ENCODE data around the gene GPR68. TPM values are rescaled to one million over a fixed set of nuclear protein-coding genes. Genes with fewer than 3 reads are reported as not detected.
"Not testable (repeated sequence)": the region's sequence is repeated elsewhere in the genome, so short reads cannot be mapped to it uniquely, and the experiment has no call there.

GPR68 gene
- total RNA-seq, 1 donor from 2014 or later, result 36.1 TPM

DNA sequence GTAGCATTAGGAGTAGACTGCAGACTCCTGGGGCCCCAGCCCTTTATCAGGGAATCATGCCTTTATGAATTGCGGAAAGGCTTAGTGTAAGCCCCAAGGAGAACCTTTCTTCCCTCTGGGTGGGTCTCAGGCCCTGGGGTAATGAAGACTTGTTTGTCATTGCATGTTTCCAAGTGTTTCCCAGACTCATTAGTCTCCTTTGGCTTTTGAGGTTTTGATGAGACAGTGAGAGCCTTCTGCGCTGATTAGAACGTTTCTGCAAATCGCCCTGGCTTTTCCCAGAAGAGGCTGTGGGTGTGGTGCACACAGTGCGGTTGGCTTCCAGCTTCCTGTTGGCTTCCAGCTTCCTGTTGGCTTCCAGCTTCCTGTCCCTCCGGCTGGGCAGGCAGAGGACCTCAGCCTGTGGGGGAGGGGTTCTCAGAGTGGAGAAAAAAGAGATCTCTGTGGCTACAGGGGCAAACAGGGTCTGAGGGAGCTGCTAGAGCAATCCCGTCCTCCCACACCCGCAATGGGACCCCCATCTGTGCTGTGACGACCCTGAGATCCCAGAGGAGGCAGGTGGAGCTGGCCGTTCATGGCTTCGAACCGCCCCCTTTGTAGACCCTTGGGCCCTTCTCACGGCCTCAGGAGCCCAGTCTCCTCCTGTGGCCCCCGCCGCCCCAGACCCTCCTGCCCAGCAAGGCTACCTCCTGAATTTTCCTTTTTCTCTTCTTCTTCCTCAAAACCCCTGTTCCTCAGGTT, 42.1 kb downstream of the GPR68 start:
- intact Hi-C loops (cut with micrococcal nuclease), result loop anchor here (2.0 kb wide), 1 partner anchor 26 kb away; no protein-coding TSS in a partner anchor

DNA sequence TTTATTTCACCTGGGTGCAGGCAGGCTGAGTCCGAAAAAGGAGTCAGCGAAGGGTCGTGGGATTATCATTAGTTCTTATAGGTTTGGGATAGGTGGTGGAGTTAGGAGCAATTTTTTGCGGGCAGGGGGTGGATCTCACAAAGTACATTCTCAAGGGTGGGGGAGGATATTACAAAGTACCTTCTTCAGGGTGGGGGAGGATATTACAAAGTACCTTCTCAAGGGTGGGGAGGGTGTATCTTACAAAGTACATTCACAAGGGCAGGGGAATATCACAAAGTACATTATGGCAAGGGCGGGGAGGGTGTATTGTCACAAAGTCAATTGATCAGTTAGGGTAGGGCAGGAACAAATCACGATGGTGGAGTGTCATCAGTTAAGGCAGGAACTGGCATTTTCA, 43.7 kb downstream of the GPR68 start:
- intact Hi-C loops (cut with micrococcal nuclease), result not testable (repeated sequence)

DNA sequence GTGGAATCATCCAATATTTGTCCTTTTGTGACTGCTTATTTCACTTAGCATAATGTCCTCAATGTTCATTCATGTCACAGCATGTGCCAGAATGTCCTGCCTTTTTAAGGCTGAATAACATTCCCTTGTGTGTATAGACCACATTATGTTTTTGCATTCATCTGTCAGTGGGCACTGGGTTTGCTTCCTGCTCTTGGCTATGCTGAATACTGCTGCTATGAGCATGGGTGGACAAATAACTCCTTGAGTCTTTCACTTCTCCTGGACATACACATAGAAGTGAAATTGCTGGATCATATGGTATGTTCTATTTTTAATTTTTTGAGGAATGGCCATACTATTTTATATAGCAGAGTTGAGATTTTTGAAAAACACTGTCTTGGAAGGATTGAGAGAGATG, 46.9 kb downstream of the GPR68 start:
- intact Hi-C loops (cut with micrococcal nuclease), result no loop called here

DNA sequence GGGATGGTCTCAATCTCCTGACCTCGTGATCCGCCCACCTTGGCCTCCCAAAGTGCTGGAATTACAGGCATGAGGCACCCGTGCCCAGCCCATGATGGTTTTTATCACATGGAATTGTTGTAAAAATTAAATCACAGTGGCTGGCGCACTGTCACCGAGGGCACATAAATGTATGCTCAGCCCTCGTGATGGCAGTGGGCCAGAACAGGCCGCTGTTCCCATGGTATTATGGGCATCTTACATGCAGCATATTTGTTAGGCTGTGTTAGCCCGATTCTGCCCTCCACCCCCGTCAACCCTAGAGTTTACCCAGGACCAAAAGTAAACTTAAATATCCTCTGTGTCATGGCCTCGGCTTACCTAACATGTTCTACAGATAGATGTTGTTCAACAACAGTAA, 48.6 kb downstream of the GPR68 start:
- intact Hi-C loops (cut with micrococcal nuclease), result loop anchor here (2.0 kb wide), 1 partner anchor 51 kb away; no protein-coding TSS in a partner anchor

DNA sequence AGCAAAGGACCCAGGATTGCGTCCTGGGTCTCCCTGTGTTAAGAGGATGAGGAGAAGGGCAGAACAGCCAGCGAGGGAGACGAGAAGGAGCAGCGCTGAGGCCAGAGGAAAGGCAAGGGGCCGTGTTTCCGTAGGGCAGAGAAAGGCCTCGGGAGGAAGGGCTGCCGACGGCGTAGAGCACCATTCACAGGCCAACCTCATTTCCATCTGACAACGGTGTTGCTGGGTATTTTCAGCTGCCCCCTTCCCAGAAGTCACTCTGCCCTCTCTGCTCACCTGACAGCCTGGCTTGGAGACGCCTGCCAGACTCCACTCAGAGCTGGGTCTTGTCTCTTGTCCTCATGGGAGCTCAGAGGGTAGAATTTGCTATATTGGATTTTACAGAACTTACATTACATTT, 51.4 kb downstream of the GPR68 start:
- intact Hi-C loops (cut with micrococcal nuclease), result no loop called here

DNA sequence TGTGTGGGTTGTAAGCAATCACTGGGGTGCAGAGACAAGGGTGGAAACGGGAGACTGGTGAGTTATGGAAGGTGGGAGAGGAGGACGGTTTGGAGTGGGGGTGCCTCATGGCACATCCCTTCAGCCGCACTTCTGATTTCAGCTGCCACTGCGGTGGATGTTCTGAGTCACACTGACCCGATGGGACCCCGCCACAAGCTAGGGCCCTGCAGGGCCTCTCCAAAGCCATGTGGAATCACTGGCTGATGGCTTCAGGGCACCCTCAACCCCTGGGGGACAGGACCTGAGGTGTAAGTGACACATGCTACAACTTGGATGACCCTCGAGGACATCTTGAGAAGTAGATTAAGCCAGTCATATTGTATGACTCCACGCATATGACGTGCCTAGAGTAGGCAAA, 53.7 kb downstream of the GPR68 start:
- intact Hi-C loops (cut with micrococcal nuclease), result no loop called here

DNA sequence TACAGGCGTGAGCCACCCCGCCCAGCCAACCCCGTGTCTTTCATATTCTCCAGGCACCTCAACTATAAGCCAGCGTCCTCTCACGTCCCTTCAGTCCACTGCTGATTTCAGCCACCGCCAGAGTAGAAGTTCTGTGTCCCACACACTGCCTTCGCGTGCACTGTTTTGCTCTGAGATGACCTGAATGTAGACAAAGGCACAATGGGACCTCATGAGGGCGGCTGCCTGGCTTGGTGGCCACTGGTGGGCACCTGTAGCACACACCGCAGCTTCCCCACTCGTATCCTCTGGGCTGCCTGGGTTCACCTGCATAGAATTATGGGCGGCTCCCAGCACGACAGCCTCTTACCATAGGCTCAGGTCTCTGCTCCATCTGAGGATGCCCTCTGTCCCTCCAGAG, 57.2 kb downstream of the GPR68 start:
- intact Hi-C loops (cut with micrococcal nuclease), result no loop called here

DNA sequence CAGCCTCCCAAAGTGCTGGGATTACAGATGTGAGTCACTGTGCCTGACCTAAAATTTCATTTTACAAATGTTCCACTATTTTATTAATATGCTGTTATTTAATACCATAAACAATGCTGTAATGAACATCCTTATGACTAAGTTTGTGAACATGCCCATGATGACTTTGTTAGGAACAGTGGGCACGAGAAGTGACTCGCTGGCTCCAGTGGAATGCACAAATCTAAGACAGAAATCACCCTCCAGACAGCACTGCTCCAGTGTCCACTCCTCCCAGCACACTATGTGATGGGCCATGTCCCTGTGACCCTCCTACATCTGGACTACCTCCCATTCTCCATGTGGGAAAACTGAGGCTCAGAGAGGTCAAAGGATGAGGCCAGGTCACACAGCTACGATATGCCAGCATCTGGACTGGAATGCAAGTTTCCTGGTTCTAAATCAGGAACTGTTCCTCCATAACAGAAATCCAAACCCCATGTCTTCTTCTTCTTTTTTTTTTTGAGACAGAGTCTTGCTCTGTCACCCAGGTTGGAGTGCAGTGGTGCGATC, 57.9 kb downstream of the GPR68 start:
- intact Hi-C loops (cut with micrococcal nuclease), result no loop called here

DNA sequence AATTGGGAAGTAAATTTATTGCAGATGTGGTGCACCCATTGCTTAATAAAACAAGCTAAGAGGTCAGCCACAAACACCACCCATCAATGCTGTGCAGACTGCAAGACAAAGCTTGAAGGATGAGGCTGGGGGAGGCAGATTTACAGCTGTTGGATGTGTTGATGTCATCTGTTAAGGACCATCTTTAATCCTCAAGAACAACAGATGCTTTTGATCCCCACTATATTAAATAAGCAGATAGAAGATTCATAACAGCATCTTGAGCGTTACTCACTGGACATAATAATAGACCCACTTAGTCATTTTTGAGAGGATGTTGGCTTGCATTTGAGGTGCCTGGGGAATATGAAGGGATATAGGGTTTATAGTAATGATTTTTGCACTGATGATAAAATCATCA, 58.8 kb downstream of the GPR68 start:
- intact Hi-C loops (cut with micrococcal nuclease), result no loop called here

DNA sequence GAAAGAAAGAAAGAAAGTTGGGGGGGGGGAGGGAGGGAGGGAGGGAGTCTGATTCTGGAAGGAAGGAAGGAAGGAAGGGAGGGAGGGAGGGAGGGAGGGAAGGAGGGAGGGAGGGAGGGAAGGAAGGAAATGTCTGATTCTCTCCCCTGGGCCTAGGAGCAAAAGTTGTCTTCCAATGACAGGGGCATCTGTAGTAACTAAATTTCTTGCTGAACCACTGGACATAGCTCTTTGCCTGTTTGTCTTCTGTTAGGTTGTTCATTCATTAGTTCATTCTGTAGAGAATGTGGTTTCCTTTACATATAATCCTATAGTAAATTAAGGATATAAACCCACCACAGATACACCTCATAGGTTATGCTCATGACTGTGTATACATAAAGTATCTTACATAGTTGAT, 59.9 kb downstream of the GPR68 start:
- intact Hi-C loops (cut with micrococcal nuclease), result no loop called here

DNA sequence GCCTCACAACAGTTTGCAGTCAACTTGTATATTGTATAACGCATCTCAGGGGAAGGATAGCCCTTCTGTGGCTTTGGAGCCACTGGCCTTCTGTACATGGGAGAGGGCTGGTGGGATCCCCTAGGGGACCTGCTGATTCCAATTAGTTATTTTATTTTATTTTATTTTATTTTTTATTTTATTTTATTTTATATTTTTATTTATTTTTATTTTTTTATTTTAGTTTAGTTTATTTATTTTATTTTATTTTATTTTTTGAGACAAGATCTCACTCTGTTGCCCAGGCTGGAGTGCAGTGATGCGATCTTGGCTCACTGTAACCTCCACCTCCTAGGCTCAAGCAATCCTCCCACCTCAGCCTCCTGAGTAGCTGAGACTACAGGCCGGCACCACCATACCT, 61.8 kb downstream of the GPR68 start:
- intact Hi-C loops (cut with micrococcal nuclease), result not testable (repeated sequence)

Other genes starting within 250 kb of the GPR68 start
- gene RPS6KA5, start 184.1 kb downstream of the GPR68 start, total RNA-seq, result 50.5 and 52.3 TPM in 2 replicates
- gene DGLUCY, start 130.6 kb downstream of the GPR68 start, total RNA-seq, result 92.8 and 96.7 TPM in 2 replicates
- gene CCDC88C, start 173.1 kb upstream of the GPR68 start, total RNA-seq, result 175 and 184 TPM in 2 replicates

Data from T-helper 2 cell treated with Interferon-gamma antibody and Interleukin-4, amounts not matched to agents 100 ng/mL and 5 ng/mL, for 36 hours (primary cell).